GM21367 (cell line): Measurements from ENCODE around the gene PRR5L.
"Not testable (repeated sequence)": the region's sequence is repeated elsewhere in the genome, so short reads cannot be mapped to it uniquely, and the experiment has no call there.

Experiments used
- ATAC-seq: cut with Tn5 transposase; IDR thresholded peaks from one replicate; pipeline ENCODE4 v1.9.1; 2021; ENCODE audit not compliant: unreplicated experiment

PRR5L gene

DNA sequence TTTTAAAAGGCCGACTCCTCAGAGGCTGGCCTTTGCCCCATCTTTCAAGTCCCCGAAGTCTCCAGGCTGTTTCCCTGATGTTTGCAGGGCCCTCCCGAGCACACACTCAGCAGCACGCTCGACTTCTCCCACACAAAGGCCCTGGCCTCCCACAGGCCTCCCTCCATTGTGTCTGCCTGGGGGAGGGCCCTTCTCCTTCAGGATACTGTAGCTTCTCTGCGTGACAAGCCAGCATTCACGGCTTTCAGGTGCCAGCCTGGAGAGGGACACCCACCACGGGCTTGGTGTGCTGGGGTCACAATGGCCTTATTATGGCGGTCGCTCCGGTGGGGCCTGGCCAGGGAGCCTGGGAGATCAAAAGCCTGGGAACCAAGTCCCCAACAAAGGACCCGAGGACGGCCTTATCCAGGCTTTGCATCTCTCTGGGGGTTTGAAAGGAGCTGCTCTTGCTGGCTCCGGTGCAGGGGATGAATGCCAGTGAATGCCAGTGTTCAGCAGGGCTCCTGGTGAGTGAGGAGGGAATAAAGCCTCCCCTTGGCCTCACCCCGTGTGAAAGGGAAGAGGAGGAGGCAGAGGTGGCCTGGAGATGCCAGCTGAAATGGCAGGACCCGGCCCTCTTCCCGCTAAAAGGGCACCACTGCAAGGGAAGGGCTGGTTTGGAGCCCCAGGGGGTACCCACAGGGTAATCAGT is 159.0 kb downstream of the PRR5L start:
- no peak for ATAC-seq

DNA sequence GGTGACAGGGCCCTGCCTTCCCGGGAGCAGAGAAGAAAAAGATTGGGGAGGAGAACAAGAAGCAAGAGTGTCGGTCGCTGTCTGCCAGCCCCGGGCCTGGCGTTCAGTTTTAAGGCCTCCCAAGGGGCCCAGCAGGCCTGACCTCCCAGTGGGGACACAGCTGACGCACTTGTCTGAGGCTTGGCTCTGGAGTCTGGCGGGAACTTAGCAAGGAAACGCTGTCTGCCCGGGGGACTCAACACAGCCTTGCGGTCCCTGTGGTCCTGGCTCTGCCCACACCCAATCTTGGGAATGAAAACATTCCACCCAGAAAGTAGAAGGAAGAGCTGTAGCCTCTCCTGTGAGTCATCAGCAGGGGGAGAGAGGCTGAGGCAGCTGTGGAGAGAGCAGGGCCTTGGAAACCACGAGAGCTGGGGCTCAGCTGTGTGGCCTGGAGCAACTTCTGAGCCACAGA is 159.6 kb downstream of the PRR5L start:
- no peak for ATAC-seq

GRCh38 chr11:36456156-36456555 is 160.1 kb downstream of the PRR5L start:
- ATAC-seq: no peak

DNA sequence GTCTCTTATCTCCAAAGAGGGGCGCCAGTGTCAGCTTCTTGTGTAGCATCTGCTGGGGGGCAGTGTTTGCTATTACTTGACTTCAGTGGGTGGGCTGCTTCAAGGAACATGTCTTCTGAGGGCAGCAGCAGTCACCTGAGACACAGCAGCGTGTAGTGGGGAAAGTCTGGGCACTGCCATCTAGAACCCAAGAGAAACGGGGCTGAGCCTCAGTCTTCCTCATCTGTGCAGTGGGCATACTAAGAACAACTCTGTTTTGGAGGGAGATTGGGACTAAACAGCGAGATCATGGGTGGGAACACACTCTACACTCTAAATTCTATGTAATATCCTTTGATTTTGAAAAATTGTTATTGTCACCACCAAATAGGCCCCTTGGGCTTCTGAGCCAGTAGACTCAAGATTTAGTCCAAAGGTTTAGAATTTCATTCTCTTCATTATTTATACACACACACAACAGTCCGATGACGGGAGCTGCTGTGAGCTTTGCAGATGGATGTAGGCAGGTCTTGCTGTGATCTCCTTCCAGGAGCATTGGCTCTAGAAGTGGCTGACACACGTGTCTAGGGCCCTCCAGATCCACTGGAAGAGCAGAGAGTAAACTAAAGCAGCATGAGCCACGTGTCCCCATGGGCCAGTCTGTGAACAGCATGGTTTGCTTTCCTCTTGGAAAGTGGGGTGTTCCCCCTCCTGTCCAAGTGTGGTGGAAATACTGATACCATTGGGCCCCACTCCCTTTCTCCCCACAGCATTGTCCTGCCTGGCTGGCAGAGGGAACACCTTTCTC is 162.2 kb downstream of the PRR5L start:
- ATAC-seq: no peak

DNA sequence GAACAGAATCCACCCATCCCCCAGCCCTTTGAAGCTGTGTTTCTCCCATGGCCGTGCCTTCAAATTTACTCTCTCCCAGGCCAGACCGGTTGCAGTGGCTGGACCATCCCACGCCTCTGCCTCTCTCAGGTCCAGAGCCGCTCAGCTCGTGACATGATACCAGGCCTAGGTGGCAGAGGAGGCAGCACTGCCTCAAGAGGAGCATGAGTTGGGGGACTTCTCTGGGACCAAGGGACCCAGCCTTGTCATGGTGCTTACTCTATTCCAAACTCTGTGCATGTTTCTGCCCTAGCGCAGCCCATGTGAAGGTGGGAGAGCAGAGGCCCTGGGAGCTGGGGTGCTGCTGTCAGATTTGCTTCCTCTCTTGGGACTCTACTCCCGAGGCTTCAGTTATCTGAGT is 163.0 kb downstream of the PRR5L start:
- ATAC-seq: no peak

GRCh38 chr11:36460220-36460619 is 164.1 kb downstream of the PRR5L start:
- no peak for ATAC-seq

- ATAC-seq: no peak
Observed at GRCh38 chr11:36462321-36462720, 166.2 kb downstream of the PRR5L start.

DNA sequence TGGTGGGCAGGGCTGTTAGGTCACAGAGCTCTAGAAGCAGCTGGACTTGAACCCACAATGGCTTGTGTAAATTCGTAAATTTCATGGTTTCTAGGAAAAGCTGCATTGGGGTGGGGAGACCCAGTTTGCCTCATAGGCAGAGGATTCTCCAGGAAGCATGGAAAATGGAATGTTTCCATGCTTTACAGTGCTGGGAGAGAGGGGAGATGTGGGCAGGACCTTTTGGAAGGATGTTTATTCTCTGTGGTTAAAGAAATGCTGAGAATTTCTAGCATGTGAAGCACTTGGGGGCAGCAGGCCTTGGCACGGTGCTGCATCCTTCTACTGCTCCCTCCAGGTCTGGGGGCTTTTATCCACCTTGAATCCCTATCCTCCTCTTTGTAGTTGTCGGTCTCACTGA is 167.7 kb downstream of the PRR5L start:
- no peak for ATAC-seq

GRCh38 chr11:36464720-36465119 is 168.6 kb downstream of the PRR5L start:
- ATAC-seq: no peak

GRCh38 chr11:36465449-36466163 is 169.5 kb downstream of the PRR5L start:
- ATAC-seq: no peak

- no peak for ATAC-seq
Observed at GRCh38 chr11:36467012-36467411, 170.9 kb downstream of the PRR5L start.

- no peak for ATAC-seq
Observed at GRCh38 chr11:36467916-36468315, 171.8 kb downstream of the PRR5L start.

DNA sequence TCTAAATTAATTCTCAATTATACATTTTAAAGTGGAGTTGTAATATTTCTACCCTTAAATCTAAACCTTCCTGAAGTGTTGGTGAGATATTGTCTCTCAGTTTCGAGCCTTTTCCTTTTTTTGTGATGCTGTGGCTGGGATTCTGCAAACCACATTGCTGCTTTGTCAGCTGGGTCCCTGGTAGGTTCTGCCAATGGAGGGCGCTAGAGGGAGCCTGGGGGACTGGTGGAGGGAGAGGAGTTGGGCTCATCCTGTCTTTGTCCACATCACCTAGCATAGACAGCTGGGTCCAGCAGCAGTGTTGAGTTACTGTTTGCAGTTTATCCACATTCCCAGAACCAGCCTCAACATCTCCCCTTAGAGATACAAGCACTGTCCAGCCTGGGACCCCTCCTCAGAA is 173.0 kb downstream of the PRR5L start:
- ATAC-seq: no peak

DNA sequence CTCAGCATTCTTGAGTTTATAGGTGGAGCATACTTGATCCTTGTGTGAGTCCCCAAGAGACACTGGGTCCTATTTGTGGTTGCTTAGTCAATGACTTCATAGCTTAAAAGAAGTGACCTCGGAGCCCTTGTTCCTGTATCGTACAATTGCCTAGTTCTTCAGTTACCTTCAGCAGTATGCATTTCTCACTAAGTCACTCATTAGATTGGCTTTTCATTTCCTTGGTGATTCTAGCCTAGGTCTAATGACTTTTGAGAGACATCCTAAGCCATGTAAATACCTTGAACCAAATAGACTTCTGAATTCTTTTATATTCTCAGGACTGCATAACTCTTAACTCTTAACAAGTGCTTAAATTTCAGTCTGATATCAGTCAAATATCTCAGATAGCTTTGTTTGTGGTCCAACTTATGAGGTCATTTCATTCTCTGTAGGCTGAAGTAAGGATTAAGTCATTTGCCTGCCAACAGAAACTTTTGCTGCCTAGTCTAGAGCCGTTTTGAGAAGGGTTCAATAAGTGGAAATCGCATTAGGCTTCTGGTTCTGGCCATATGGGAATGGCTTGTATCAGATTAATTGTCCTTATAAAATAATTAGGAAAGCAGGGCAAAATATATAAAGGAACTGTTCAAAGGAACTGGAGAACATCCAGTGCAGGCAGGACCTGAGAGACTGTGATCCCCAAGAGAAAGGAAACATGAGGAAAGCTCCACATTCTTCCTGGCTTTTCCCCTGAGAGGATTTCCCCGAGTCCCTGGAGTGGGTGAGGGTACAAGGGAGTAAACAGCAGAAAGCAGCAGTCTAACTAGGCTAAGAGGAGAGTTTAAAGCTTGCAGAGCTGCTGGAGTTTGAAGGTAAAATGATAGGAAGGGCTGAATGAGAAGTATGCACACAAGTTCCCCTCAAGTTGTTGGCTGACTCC is 174.1 kb downstream of the PRR5L start:
- ATAC-seq: no peak

DNA sequence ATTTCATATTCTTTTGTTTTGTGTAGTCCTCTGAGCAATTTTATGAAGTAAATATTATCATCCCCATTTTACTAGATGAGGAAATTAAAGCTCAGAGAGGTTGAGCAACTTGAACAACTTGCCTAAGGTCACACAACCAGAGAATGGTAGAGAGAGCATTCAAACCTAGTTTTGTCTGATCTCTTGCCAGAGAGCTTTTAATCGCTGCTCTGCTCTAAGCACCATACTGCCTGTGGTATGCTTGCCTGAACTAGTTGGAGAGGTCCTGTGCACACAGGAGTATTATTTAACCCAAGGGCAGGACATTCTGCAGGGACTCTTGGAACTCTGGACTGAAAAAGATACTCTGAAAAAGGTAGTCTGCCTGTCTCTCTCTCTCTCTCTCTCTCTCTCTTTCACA is 175.5 kb downstream of the PRR5L start:
- ATAC-seq: no peak

DNA sequence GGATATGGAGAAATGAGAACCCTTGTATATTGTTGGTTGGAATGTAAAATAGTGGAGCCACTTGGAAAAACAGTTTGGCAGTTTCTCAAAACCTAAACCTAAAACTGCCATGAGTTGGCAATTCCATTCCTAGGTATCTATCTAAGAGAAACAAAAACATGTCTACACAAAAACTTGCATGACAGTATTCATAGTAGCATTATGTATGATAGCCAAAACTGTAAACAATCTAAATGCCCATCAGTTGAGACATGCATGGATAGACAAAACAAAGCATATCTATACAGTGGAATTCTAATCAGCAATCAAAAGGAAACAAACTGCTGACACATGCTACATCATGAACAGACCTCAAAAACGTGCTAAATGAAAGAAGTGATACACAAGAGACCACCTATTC is 179.1 kb downstream of the PRR5L start:
- ATAC-seq: no peak

DNA sequence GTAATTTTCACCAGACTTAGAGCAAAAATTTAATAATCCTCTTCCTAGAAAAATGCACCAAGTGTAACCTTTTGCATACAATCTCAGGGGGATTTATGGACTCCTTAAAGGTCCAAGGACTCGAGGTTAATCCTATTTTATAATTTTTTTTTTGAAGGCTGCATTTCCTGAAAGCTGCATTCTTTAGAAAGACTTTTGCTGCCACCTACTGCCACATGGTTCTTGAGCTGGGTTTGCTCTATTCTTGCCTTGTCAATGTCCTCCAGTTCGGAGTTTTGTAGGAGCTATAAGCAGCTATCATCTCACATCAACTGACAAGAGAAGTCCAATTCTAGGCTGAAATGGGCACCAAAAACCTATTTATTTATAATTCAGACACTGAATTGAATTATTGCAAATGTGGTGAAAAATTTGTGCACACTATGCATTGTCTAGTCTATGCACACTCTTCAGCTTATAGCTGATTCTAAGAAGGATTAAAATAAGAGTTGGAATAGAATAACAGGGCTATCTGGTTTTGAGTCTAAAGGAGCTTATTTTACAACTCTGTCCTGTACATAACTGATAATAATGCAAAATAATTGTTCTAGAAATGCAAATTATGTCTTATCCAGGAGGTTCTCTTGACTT is 182.7 kb downstream of the PRR5L start:
- ATAC-seq: no peak

DNA sequence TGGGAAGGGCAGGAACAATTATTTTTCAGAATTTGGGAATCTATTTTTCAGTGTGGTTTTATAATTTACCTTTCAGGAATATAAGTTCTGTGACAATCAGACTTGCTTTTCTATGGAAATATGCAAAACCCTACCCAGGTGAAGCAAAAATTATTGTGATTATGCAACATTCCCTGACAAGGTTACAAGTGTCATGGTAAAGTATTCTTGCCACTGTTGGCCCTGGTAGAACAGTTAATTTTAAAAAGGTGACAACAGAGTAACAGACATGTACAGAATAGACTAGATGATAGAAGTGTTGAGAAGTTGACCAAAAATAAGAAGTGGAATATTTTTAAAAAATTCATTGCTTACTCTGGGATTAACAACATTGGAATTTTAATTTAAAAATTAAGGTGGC is 184.7 kb downstream of the PRR5L start:
- ATAC-seq: no peak

GRCh38 chr11:36483042-36483441 is 187.0 kb downstream of the PRR5L start:
- not testable (repeated sequence) for ATAC-seq

GRCh38 chr11:36485298-36486002 is 189.4 kb downstream of the PRR5L start:
- no peak for ATAC-seq
